H1 (cell line): ENCODE measurements around the gene ZC3H18. TPM values are rescaled to one million over a fixed set of nuclear protein-coding genes. Genes with fewer than 3 reads are reported as not detected.

Source experiments
- CHD1 ChIP-seq: IDR thresholded peaks from 2 replicates; pipeline ENCODE4 v1.6.1; 2012; ENCODE audit warnings: low read depth, low read length, improper control_type of control experiment
- CHD7 ChIP-seq: fragments of 300-600 bp; sonication (generic); IDR thresholded peaks from 2 replicates; pipeline ENCODE4 v1.7.1; 2012; ENCODE audit warnings: low read length, moderate library complexity, mild to moderate bottlenecking, inconsistent platforms; ENCODE audit not compliant: insufficient replicate concordance
- CTCF ChIP-seq, 3 experiments: IDR thresholded peaks; 1 replicate in 2 of 3; 2 replicates in 1 of 3; pipeline versions ENCODE4 v1.5.1 to v1.6.1; 2011; ENCODE audit warnings: low read length in 3 of 3, mild to moderate bottlenecking in 3 of 3, inconsistent platforms in 2 of 3, low read depth in 1 of 3, moderate library complexity in 1 of 3; ENCODE audit not compliant: insufficient read depth in 1 of 3; ENCODE audit errors: control extremely low read depth in 1 of 3
- EZH2 ChIP-seq: fragments of 200-600 bp; sonication (generic); IDR thresholded peaks from 2 replicates; pipeline ENCODE4 v1.7.1; 2012; ENCODE audit warnings: low read depth, mild to moderate bottlenecking, moderate library complexity, low read length, inconsistent platforms; ENCODE audit not compliant: severe bottlenecking
- GTF2F1 ChIP-seq: IDR thresholded peaks from 2 replicates; pipeline ENCODE4 v1.6.1; 2012; ENCODE audit warnings: low read depth, low read length, improper control_type of control experiment, borderline replicate concordance
- polyA plus RNA-seq, 7 experiments: library from polyadenylated mRNA; depleted of rRNA in 3 of 7; stranded (reverse) in 5 of 7; unstranded in 2 of 7; fragments of >200 nt in 5 of 7; fragments of 200-250 nt in 2 of 7; gene quantifications; 1 replicate in 5 of 7; 2 replicates in 1 of 7; 4 replicates in 1 of 7; pipeline versions ENCODE4 v1.2.1 to v1.2.3, GENCODE V29; 2011 to 2013; ENCODE audit warnings: missing spikeins in 2 of 7, mixed read lengths in 2 of 7
- total RNA-seq: library from RNA; stranded (reverse); fragmentation: NEBNext Ultra II Directional; extraction: Animal tissue kit (Norgen Biotek cat#: 25700); gene quantifications from 2 replicates; pipeline ENCODE4 v1.2.1, GENCODE V29; 2021
- TF ChIP-seq, protein P1 (sequence below): IDR thresholded peaks from 2 replicates; pipeline ENCODE4 v1.6.1; 2011; ENCODE audit warnings: low read length, improper control_type of control experiment

Gene ZC3H18
- total and polyA plus RNA-seq, 2 of the 8 experiments (the other 6 are each of a cell fraction or from before 2014, with no cell fraction given), result 12.1 to 73.2 TPM

DNA sequence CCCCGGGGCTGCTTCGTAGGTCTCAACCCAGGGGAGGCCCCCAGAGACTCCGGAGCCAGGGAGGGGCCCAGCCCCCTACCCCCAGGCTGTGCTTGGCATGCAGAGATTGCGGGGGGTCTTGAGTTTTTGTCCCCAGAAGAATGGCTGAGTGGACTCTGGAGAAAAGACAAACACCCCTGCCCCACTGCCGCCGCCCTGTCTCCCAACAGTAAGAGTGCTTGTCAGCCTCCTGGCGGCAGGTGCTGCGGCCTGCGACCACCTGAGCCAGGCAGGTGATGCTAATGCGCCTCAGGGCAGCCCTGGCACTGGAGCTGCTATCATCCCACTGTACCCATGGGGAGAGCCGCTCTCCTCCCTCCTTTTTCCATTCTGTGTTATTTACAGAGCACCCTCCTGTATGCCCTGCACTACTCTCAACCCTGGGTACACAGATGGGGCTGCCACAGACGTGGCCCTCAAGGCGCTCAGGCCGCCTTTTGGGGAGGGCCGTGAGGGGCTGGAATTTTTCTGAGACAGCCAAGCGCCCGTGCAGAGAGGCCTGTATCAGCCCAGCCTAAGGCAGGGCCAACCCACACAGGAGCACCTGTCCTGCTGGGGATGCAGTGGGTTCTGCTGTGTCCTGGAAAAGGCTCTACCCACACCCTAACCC lies 65.6 kb downstream of the ZC3H18 start (continued):
- TF ChIP-seq CHD7 (no peak), EZH2 (no peak), CHD1 (no peak), CTCF (IDR thresholded peaks at IDR 0.05; ENCODE audit: control extremely low read depth in 1 of 3, insufficient read depth in 1 of 3, low read depth in 1 of 3, low read length in 3 of 3) (peak in 1 of 3 experiments; percentile 26; a peak in 1 of 4 replicates), GTF2F1 (no peak)
- TF ChIP-seq, protein P1, sequence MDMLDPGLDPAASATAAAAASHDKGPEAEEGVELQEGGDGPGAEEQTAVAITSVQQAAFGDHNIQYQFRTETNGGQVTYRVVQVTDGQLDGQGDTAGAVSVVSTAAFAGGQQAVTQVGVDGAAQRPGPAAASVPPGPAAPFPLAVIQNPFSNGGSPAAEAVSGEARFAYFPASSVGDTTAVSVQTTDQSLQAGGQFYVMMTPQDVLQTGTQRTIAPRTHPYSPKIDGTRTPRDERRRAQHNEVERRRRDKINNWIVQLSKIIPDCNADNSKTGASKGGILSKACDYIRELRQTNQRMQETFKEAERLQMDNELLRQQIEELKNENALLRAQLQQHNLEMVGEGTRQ, result no peak
